GM23248 (cell line): Measurements from ENCODE around the gene TRIP6. TPM values are rescaled to one million over a fixed set of nuclear protein-coding genes. Genes with fewer than 3 reads are reported as not detected.
"Not testable (repeated sequence)": the region's sequence is repeated elsewhere in the genome, so short reads cannot be mapped to it uniquely, and the experiment has no call there.

Experiments used
- DNase-seq: peaks from one replicate; pipeline ENCODE4 v3.0.0-alpha.2; 2015
- H2AFZ ChIP-seq: fragments of 200-600 bp; sonication (generic); 2 replicates; pipeline ENCODE4 v1.6.1; 2016; ENCODE audit warnings: antibody characterized with exemption
- H3F3A ChIP-seq: fragments of 200-600 bp; sonication (generic); 2 replicates; pipeline ENCODE4 v1.6.1; 2016; ENCODE audit warnings: mild to moderate bottlenecking, antibody characterized with exemption, mixed run types; ENCODE audit not compliant: insufficient read depth
- H3K27ac ChIP-seq: fragments of 200-600 bp; sonication (generic); 2 replicates; pipeline ENCODE4 v1.5.1; 2016; ENCODE audit warnings: mild to moderate bottlenecking
- H3K27me3 ChIP-seq: fragments of 200-600 bp; sonication (generic); replicated peaks from 2 replicates; pipeline ENCODE4 v1.6.1; 2016; ENCODE audit warnings: mild to moderate bottlenecking; ENCODE audit not compliant: insufficient read depth
- H3K36me3 ChIP-seq: fragments of 200-600 bp; sonication (generic); 2 replicates; pipeline ENCODE4 v1.6.1; 2016; ENCODE audit warnings: low read depth, mild to moderate bottlenecking
- H3K4me1 ChIP-seq: fragments of 200-600 bp; sonication (generic); 2 replicates; pipeline ENCODE4 v1.6.1; 2016; ENCODE audit warnings: mild to moderate bottlenecking; ENCODE audit not compliant: insufficient read depth
- H3K4me2 ChIP-seq: fragments of 200-600 bp; sonication (generic); one replicate; pipeline ENCODE4 v1.6.1; 2016; ENCODE audit warnings: mild to moderate bottlenecking; ENCODE audit not compliant: unreplicated experiment
- H3K4me3 ChIP-seq: fragments of 200-600 bp; sonication (generic); 2 replicates; pipeline ENCODE4 v1.5.1; 2016; ENCODE audit warnings: mild to moderate bottlenecking
- H3K79me2 ChIP-seq: fragments of 200-600 bp; sonication (generic); 2 replicates; pipeline ENCODE4 v1.6.1; 2016; ENCODE audit warnings: mild to moderate bottlenecking; ENCODE audit not compliant: insufficient read depth
- H3K9ac ChIP-seq: fragments of 200-600 bp; sonication (generic); 2 replicates; pipeline ENCODE4 v1.6.1; 2016; ENCODE audit warnings: mild to moderate bottlenecking
- H3K9me2 ChIP-seq: fragments of 200-600 bp; sonication (generic); 2 replicates; pipeline ENCODE4 v1.6.1; 2016; ENCODE audit warnings: mixed run types, mild to moderate bottlenecking, moderate library complexity; ENCODE audit not compliant: insufficient read depth
- H3K9me3 ChIP-seq: fragments of 200-600 bp; sonication (generic); one replicate; pipeline ENCODE4 v1.6.1; 2017; ENCODE audit warnings: low read depth
- H4K20me1 ChIP-seq: fragments of 200-600 bp; sonication (generic); 2 replicates; pipeline ENCODE4 v1.6.0; 2016; ENCODE audit not compliant: insufficient read depth
- EZH2 ChIP-seq: fragments of 200-600 bp; sonication (generic); IDR thresholded peaks from 2 replicates; pipeline ENCODE4 v1.6.1; 2018; ENCODE audit warnings: antibody characterized with exemption, mild to moderate bottlenecking; ENCODE audit not compliant: insufficient read depth, poor library complexity, severe bottlenecking
- EZH2phosphoT487 ChIP-seq: fragments of 200-600 bp; sonication (generic); IDR thresholded peaks from 2 replicates; pipeline ENCODE4 v1.6.1; 2018; ENCODE audit warnings: antibody characterized with exemption, moderate library complexity, mild to moderate bottlenecking, low read depth; ENCODE audit not compliant: insufficient read depth
- WGBS, 2 experiments: methylation state at CpG; one replicate each; pipeline ENCODE4 v1.1.6; 2015 to 2017; ENCODE audit warnings: low lambda C conversion rate in 2 of 2, low coverage in 1 of 2; ENCODE audit errors: missing lambda C conversion rate in 2 of 2; 5-methylcytosine and 5-hydroxymethylcytosine counted together
- in situ Hi-C: fragments of 300-500 bp; cut with MboI; formaldehyde crosslinking; loops from 2 replicates; pipeline ENCODE4 v1.15.0; 2020
- polyA plus RNA-seq: library from polyadenylated mRNA; unstranded; fragments of >200 nt; fragmentation: Nextera tagmentation; extraction: Ambion mirVana; gene quantifications from 2 replicates; pipeline ENCODE4 v1.2.1, GENCODE V29; 2016
- total RNA-seq: library from RNA; depleted of rRNA; stranded (reverse); fragments of >200 nt; shearing (Covaris generic); gene quantifications from 2 replicates; pipeline ENCODE4 v1.2.3, GENCODE V29; 2014

Gene TRIP6
- total and polyA plus RNA-seq, 2 experiments from 2014 or later, result 68.6 to 113 TPM

- DNase-seq, result no peak
- Histone ChIP-seq H3K36me3 (no peaks in the 10 kb centered on the region), H3K4me1 (0 out of 2 replicates have a peak, but pooled peaks cover 4% of the 10 kb centered on the region), H3K79me2 (no peaks in the 10 kb centered on the region), H3K9me3 (no peaks in the 10 kb centered on the region), H3F3A (no peaks in the 10 kb centered on the region), H3K9me2 (no peaks in the 10 kb centered on the region), H3K4me3 (no peak overlapping the region), H3K9ac (no peak overlapping the region), H3K27ac (no peak overlapping the region), H3K27me3 (no peaks in the 10 kb centered on the region; the same call in 1 of the 2 replicates), H2AFZ (no peak overlapping the region), H3K4me2 (no peak overlapping the region), H4K20me1 (no peaks in the 10 kb centered on the region)
- no peak for TF ChIP-seq EZH2phosphoT487
- TF ChIP-seq EZH2, result no peak
- in situ Hi-C loops, result no loop called here
- 88% methylated on average over 15 of the region's 15 CpGs for WGBS, 2 experiments
These were observed 47.2 kb downstream of the TRIP6 start for GRCh38 chr7:100914208-100914878.

DNA sequence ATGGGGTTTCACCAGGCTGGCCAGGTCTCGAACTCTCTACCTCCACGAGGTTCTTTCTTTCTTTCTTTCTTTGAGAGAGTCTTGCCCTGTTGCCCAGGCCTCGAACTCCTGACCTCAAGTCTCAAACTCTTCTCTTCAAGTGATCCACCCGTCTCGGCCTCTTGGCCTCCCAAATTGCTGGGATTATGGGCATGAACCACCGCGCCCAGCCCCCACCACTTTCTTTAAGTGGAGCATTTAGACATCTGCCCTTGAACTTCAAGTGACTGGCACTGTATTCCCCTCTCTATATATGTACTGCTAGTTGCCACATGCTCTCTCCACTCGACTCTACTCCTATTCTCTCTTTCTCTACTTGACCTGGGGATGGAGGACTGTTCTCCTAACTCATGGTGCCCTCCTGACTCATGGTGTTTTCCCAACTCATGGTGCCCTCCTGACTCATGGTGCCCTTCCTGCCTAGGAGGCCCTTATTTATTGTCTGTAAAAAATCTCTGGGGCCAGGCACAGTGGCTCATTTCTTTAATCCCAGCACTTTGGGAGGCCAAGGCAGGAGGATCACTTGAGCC lies 47.8 kb downstream of the TRIP6 start:
- Histone ChIP-seq H3K27ac (no peak overlapping the region), H3K9me2 (no peaks in the 10 kb centered on the region), H3K4me1 (0 out of 2 replicates have a peak, but pooled peaks cover 4% of the 10 kb centered on the region), H3K36me3 (no peaks in the 10 kb centered on the region), H2AFZ (no peak overlapping the region), H3K9ac (no peak overlapping the region), H3K9me3 (no peaks in the 10 kb centered on the region), H3K27me3 (no peaks in the 10 kb centered on the region; the same call in 1 of the 2 replicates), H3K79me2 (no peaks in the 10 kb centered on the region), H3K4me2 (no peak overlapping the region), H4K20me1 (no peaks in the 10 kb centered on the region), H3F3A (no peaks in the 10 kb centered on the region), H3K4me3 (no peak overlapping the region)
- peak; percentile 42 for DNase-seq
- in situ Hi-C loops, result no loop called here
- WGBS, 2 experiments, result 96% methylated on average over 8 of the region's 8 CpGs
- TF ChIP-seq EZH2 (no peak), EZH2phosphoT487 (no peak)

- H3K4me3 ChIP-seq, H4K20me1 ChIP-seq, H3K4me2 ChIP-seq, H2AFZ ChIP-seq, H3K27ac ChIP-seq, H3K9ac ChIP-seq, H3K36me3 ChIP-seq, H3F3A ChIP-seq, H3K79me2 ChIP-seq, DNase-seq, H3K9me3 ChIP-seq, H3K9me2 ChIP-seq, in situ Hi-C loops, H3K4me1 ChIP-seq, H3K27me3 ChIP-seq: not testable (repeated sequence)
- WGBS, 2 experiments, result 57 to 69% methylated on average over 5 of the region's 5 CpGs
These were observed 52.1 kb downstream of the TRIP6 start for GRCh38 chr7:100919335-100919734.

GRCh38 chr7:100919779-100920437 lies 52.7 kb downstream of the TRIP6 start:
- H3K27ac ChIP-seq, H3K4me2 ChIP-seq, H3K9me3 ChIP-seq, H3K4me3 ChIP-seq, H2AFZ ChIP-seq, H3K27me3 ChIP-seq, DNase-seq, in situ Hi-C loops, H3K79me2 ChIP-seq, H3K4me1 ChIP-seq, H3F3A ChIP-seq, H3K9ac ChIP-seq, H3K9me2 ChIP-seq, H3K36me3 ChIP-seq, H4K20me1 ChIP-seq: not testable (repeated sequence)
- WGBS, 2 experiments, result 54 to 63% methylated on average over 9 of the region's 9 CpGs
